NCI-H748 (cell line): ENCODE data around the gene F2RL3.
"Not testable (repeated sequence)": the region's sequence is repeated elsewhere in the genome, so short reads cannot be mapped to it uniquely, and the experiment has no call there.

ENCODE experiments used
- DNase-seq: peaks from one replicate; lab custom pipeline; 2025; ENCODE audit not compliant: unreplicated experiment; lab: John Stamatoyannopoulos, UW

Gene F2RL3

GRCh38 chr19:16874250-16874977 lies 14.4 kb upstream of the F2RL3 start:
- no peak for DNase-seq

- DNase-seq: not testable (repeated sequence)
Measured at GRCh38 chr19:16874978-16875299, 13.9 kb upstream of the F2RL3 start.

GRCh38 chr19:16875584-16876555 lies 12.9 kb upstream of the F2RL3 start:
- DNase-seq: no peak

GRCh38 chr19:16876904-16877361 lies 11.9 kb upstream of the F2RL3 start:
- no peak for DNase-seq

- no peak for DNase-seq
Measured at GRCh38 chr19:16877581-16877980, 11.2 kb upstream of the F2RL3 start.

GRCh38 chr19:16878181-16878965 lies 10.4 kb upstream of the F2RL3 start:
- no peak for DNase-seq

GRCh38 chr19:16880884-16881554 lies 7.8 kb upstream of the F2RL3 start:
- no peak for DNase-seq

GRCh38 chr19:16882146-16882545 lies 6.7 kb upstream of the F2RL3 start:
- no peak for DNase-seq

GRCh38 chr19:16883522-16883921 lies 5.3 kb upstream of the F2RL3 start:
- DNase-seq: no peak

- DNase-seq: no peak
Measured at GRCh38 chr19:16885166-16885565, 3.6 kb upstream of the F2RL3 start.

- DNase-seq: no peak
Measured at GRCh38 chr19:16886305-16886880, 2.4 kb upstream of the F2RL3 start.

- no peak for DNase-seq
Measured at GRCh38 chr19:16887353-16888265, 1.2 kb upstream of the F2RL3 start.

- no peak for DNase-seq
Measured at GRCh38 chr19:16889366-16889882, 625 bp downstream of the F2RL3 start.

- DNase-seq: no peak
Measured at GRCh38 chr19:16889883-16890460, 1.2 kb downstream of the F2RL3 start.

- DNase-seq: no peak
Measured at GRCh38 chr19:16890461-16891184, 1.8 kb downstream of the F2RL3 start.

- no peak for DNase-seq
Measured at GRCh38 chr19:16891696-16892382, 3.0 kb downstream of the F2RL3 start.

GRCh38 chr19:16892436-16892835 lies 3.6 kb downstream of the F2RL3 start:
- DNase-seq: no peak
